NB4 (cell line): Measurements from ENCODE around the gene EMCN.

Experiments used
- DNase-seq: peaks from one replicate; pipeline ENCODE4 v3.0.0; 2010; ENCODE audit warnings: low read depth
- H3K4me3 ChIP-seq: one replicate; pipeline ENCODE4 v1.5.1; 2011; ENCODE audit warnings: mild to moderate bottlenecking, low read depth, low read length, moderate library complexity
- MYC ChIP-seq: IDR thresholded peaks from 2 replicates; pipeline ENCODE4 v1.6.1; 2011; ENCODE audit warnings: low read depth, low read length
- POLR2A ChIP-seq: IDR thresholded peaks from 2 replicates; pipeline ENCODE4 v1.6.1; 2011; ENCODE audit warnings: mild to moderate bottlenecking; ENCODE audit not compliant: insufficient read length; ENCODE audit errors: extremely low read depth
- TF ChIP-seq, protein P1 (sequence below): IDR thresholded peaks from 2 replicates; pipeline ENCODE4 v1.6.1; 2011; ENCODE audit warnings: low read depth, low read length
- TF ChIP-seq, protein P2 (sequence below): IDR thresholded peaks from one replicate; pipeline ENCODE4 v1.5.1; 2012; ENCODE audit warnings: low read depth, low read length

EMCN gene

DNA sequence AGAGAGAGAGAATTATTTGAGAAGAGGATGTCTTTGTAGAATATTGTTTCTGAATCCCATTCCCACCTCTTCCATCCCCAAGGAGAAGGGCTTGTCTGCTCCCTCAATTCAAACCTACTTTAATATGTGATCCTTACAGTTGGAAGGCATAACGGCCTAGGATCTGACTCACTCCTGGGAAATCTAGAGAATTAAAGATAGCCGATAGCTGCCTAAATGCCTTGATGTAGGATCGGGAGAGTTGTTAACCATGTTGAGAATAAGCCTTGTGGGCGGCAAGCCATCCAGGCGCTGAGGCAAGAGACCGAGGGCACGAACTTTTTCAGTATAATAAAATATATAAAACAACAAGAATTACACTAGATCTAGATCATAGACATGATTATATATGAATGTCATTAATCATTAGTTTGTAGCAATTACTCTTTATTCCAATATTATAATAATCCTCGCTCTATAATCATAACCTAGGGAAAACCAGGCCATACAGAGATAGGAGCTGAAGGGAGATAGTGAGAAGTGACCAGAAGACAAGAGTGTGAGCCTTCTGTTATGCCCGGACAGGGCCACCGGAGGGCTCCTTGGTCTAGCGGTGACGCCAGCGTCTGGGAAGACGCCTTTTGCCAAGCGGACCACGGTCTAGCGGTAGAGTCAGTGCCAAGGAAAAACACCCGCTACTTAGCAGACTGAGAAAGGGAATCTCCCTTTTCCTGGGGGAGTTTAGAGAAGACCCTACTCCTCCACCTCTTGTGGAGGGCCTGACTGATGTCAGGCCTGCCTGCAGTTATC, 13.5 kb downstream of the EMCN start:
- TF ChIP-seq, protein P1, sequence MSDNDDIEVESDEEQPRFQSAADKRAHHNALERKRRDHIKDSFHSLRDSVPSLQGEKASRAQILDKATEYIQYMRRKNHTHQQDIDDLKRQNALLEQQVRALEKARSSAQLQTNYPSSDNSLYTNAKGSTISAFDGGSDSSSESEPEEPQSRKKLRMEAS = no peak
- TF ChIP-seq MYC (no peak), POLR2A (no peak)
- TF ChIP-seq, protein P2, sequence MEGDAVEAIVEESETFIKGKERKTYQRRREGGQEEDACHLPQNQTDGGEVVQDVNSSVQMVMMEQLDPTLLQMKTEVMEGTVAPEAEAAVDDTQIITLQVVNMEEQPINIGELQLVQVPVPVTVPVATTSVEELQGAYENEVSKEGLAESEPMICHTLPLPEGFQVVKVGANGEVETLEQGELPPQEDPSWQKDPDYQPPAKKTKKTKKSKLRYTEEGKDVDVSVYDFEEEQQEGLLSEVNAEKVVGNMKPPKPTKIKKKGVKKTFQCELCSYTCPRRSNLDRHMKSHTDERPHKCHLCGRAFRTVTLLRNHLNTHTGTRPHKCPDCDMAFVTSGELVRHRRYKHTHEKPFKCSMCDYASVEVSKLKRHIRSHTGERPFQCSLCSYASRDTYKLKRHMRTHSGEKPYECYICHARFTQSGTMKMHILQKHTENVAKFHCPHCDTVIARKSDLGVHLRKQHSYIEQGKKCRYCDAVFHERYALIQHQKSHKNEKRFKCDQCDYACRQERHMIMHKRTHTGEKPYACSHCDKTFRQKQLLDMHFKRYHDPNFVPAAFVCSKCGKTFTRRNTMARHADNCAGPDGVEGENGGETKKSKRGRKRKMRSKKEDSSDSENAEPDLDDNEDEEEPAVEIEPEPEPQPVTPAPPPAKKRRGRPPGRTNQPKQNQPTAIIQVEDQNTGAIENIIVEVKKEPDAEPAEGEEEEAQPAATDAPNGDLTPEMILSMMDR = no peak
- no peak for DNase-seq
- no peak overlapping the region for H3K4me3 ChIP-seq

DNA sequence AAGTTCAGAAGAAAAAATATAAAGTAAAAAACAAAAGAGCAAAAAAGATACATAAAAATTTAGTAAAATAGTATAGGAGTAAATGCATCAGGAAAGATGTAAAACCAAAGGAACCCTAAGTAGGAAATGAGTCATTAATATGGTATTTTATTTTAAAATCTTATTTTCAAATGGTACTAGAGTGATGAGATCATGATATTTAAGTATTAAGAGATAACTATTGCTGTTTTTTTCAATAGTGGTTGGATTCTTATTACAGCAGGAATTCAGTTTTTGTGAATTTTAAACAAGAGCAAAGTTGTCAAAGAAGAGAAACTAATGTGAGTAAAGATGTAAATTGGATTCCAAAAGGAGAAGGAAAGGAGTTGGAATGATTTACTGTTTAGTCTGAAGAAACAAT, 20.0 kb downstream of the EMCN start:
- H3K4me3 ChIP-seq = no peak overlapping the region
- TF ChIP-seq, protein P2 = no peak
- TF ChIP-seq POLR2A (no peak), MYC (no peak)
- TF ChIP-seq, protein P1 = no peak
- no peak for DNase-seq

DNA sequence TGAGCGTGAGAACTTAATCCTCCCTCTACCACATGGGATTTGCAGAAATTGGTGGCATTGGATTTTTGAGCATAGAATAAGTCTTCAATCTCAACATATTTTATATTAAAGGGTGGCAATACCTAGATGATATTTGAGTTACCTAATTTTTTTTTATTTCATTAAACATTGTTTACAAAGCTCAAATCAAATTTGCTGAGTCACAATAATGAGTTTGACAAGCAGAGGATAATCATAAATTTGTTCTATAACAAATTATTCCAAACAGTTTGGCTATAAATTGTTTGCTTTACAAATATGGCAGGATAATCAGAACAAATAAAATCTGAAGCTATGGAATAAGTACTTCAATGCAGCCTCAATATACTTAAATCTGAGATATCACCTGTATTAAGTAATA, 22.7 kb downstream of the EMCN start:
- H3K4me3 ChIP-seq = no peak overlapping the region
- DNase-seq = no peak
- TF ChIP-seq, protein P1 = no peak
- TF ChIP-seq, protein P2 = no peak
- no peak for TF ChIP-seq POLR2A
- no peak for TF ChIP-seq MYC

DNA sequence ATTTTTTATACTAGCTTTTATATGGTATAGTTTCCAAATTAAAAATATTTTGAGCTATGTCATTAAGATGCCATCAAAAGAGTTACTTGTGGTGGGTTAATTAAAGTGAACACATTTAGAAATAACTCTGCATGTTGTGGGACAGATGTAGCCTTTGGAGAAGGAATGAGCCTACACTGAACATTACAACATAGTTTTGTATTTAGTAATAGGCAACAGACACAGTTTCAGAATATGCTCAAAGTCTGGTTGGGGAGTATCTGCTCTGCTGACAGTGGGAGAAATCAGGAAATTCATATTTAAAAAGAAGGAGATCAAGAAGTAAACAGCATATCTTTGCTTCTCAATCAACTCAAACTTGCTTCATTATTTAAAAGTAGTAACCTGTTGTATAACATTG, 23.7 kb downstream of the EMCN start:
- H3K4me3 ChIP-seq = no peak overlapping the region
- TF ChIP-seq, protein P1 = no peak
- TF ChIP-seq, protein P2 = no peak
- TF ChIP-seq MYC = no peak
- no peak for TF ChIP-seq POLR2A
- DNase-seq = no peak

DNA sequence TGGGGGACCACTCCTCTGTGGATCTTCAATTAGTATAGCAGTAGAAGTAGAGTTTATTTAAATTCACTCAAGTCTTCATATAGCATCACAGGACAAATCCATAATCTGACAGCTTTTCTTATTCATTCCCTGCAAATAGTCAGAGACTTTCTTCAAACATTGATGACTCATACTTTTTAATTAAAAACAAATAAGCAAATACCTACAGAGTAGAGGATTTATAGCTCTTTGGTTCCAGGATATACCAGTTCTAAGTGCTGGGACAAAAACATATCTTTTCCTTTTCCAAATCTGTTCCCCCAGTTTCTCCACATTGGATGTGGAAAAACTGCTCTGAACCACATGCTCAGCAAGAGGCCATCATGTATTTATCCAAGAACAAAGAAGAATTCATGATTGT, 24.1 kb downstream of the EMCN start:
- TF ChIP-seq POLR2A (no peak), MYC (no peak)
- TF ChIP-seq, protein P2 = no peak
- TF ChIP-seq, protein P1 = no peak
- no peak for DNase-seq
- no peak overlapping the region for H3K4me3 ChIP-seq

DNA sequence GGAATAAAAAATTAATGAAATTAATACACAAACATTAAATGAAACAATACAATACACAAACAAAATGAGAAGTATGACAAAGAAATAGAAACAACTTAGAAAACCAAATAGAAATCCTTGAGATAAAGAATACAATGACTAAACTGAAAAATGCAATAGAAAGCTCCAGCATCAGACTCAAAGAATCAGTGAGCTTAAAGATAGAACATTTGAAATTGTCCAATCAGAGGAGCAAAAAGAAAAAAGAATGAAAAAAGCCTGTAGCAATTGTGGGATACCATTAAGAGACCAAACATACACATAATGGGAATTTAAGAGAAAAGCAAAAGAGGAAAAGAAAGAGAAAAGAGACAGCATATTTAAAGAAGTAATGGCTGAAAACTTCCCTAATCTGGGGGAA, 25.7 kb downstream of the EMCN start:
- TF ChIP-seq, protein P1 = no peak
- TF ChIP-seq MYC = no peak
- DNase-seq = no peak
- H3K4me3 ChIP-seq = no peak overlapping the region
